Natural killer cell (primary cell): ENCODE results near the gene CLSTN2. TPM values are rescaled to one million over a fixed set of nuclear protein-coding genes. Genes with fewer than 3 reads are reported as not detected.

ENCODE experiments used
- ATAC-seq, 3 donors: fragments of 150-1000 bp in 2 of 3; fragments of 200-7000 bp in 1 of 3; cut with Tn5 transposase; 1 replicate in 1 of 3; 2 replicates in 2 of 3; pipeline ENCODE4 v1.10.0; 2021; ENCODE audit warnings: mild to moderate bottlenecking in 2 of 3, moderate library complexity in 2 of 3
- DNase-seq, 2 donors: peaks; one replicate each; pipeline versions ENCODE4 v3.0.0 to v3.0.0-alpha.2; 2013 to 2021; ENCODE audit warnings: mixed read lengths in 1 of 2
- H3K27ac ChIP-seq: one replicate; pipeline ENCODE4 v1.5.1; 2013; ENCODE audit warnings: mild to moderate bottlenecking, low read length
- H3K27me3 ChIP-seq: one replicate; pipeline ENCODE4 v1.6.1; 2013; ENCODE audit warnings: low read length; ENCODE audit not compliant: control insufficient read depth, insufficient read depth
- H3K36me3 ChIP-seq: one replicate; pipeline ENCODE4 v1.6.1; 2013; ENCODE audit warnings: low read length; ENCODE audit not compliant: control insufficient read depth, insufficient read depth
- H3K4me1 ChIP-seq: one replicate; pipeline ENCODE4 v1.6.1; 2013; ENCODE audit warnings: low read length; ENCODE audit not compliant: control insufficient read depth, insufficient read depth
- H3K4me3 ChIP-seq: one replicate; pipeline ENCODE4 v1.5.1; 2013; ENCODE audit warnings: low read length
- H3K9me3 ChIP-seq: one replicate; pipeline ENCODE4 v1.6.1; 2013; ENCODE audit warnings: low read length; ENCODE audit not compliant: control insufficient read depth, insufficient read depth
- H3K27ac Mint-ChIP-seq, 2 donors: one replicate each; pipeline ENCODE4 v1.8.0; 2022; ENCODE audit warnings: mild to moderate bottlenecking in 2 of 2, mixed read lengths in 2 of 2, moderate library complexity in 1 of 2
- H3K27me3 Mint-ChIP-seq, 2 donors: one replicate each; pipeline ENCODE4 v1.8.0; 2022; ENCODE audit warnings: low read depth in 2 of 2, mixed read lengths in 2 of 2
- H3K36me3 Mint-ChIP-seq: one replicate; pipeline ENCODE4 v1.8.0; 2022; ENCODE audit warnings: mixed read lengths
- H3K4me1 Mint-ChIP-seq, 2 donors: one replicate each; pipeline ENCODE4 v1.8.0; 2022; ENCODE audit warnings: mixed read lengths in 2 of 2
- H3K4me3 Mint-ChIP-seq: one replicate; pipeline ENCODE4 v1.8.0; 2022; ENCODE audit warnings: mild to moderate bottlenecking, moderate library complexity, mixed read lengths
- H3K9me3 Mint-ChIP-seq, 2 donors: one replicate each; pipeline ENCODE4 v1.8.0; 2022; ENCODE audit warnings: mixed read lengths in 2 of 2
- WGBS: methylation state at CpG from one replicate; pipeline ENCODE4 v1.1.7; 2013; ENCODE audit warnings: missing lambda C conversion rate; ENCODE audit not compliant: insufficient coverage; 5-methylcytosine and 5-hydroxymethylcytosine counted together
- intact Hi-C: fragments of 100-400 bp; cut with micrococcal nuclease; formaldehyde crosslinking; loops from one replicate; pipeline ENCODE4 v1.14.2; 2022
- total RNA-seq, 4 donors: library from RNA; stranded (reverse); fragments of 120-200 nt in 1 of 4; gene quantifications; one replicate each; pipeline versions ENCODE4 v1.2.3 to v1.2.4, GENCODE V29; 2013 to 2022
- TF ChIP-seq, protein P1 (sequence below): fragments of 200-600 bp; IDR thresholded peaks from one replicate; pipeline ENCODE4 v1.8.0; 2022; ENCODE audit warnings: antibody characterized with exemption

CLSTN2 gene
- total RNA-seq, 3 donors from 2014 or later (not counting 1 experiment from before 2014, with no cell fraction given), result 0.05 TPM; not detected in 2

DNA sequence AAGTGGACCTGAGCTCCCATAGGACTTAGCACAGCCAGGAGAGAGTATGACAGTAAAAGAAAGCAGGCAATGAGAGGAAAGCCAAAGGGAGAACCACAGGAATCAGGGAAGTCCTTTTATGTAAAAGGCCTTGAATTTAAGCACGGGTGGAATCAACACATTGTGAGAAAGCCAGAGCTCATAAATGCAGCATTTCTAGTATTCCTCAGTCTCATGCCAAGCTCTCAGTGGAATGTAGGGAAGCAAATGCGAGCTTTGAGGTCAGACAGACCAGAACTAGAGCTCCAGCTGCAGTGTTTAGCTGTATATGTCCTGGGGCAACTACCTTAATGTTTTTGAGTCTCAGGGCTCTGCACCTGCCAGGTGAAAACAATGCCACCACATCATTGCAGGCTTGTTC, 610.8 kb downstream of the CLSTN2 start:
- WGBS, result 70% methylated on average over 2 of the region's 2 CpGs
- H3K36me3 Mint-ChIP-seq, result no peaks in the 10 kb centered on the region

DNA sequence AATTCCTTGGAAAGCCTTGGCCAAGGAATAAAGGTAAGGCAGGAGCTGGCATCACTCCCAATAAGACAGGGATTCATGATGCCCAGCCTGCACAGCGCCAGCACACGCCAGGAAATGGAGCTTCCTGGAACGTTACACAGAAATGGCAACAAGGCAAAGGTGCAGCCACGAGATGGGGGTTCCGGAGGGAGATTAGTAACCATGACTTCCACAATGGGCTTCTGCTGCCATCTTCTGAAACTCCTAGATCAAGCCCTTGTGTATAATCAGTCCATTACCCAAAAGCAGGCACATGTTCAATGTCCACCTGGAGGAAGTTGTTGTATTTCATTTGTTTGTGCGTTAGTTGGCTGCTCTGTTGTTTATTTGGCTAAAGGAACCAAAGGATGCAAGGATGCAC, 611.7 kb downstream of the CLSTN2 start:
- TF ChIP-seq, protein P1, sequence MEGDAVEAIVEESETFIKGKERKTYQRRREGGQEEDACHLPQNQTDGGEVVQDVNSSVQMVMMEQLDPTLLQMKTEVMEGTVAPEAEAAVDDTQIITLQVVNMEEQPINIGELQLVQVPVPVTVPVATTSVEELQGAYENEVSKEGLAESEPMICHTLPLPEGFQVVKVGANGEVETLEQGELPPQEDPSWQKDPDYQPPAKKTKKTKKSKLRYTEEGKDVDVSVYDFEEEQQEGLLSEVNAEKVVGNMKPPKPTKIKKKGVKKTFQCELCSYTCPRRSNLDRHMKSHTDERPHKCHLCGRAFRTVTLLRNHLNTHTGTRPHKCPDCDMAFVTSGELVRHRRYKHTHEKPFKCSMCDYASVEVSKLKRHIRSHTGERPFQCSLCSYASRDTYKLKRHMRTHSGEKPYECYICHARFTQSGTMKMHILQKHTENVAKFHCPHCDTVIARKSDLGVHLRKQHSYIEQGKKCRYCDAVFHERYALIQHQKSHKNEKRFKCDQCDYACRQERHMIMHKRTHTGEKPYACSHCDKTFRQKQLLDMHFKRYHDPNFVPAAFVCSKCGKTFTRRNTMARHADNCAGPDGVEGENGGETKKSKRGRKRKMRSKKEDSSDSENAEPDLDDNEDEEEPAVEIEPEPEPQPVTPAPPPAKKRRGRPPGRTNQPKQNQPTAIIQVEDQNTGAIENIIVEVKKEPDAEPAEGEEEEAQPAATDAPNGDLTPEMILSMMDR, result no peak
- Histone ChIP-seq H3K36me3 (no peaks in the 10 kb centered on the region), H3K4me3 (no peak overlapping the region), H3K9me3 (no peaks in the 10 kb centered on the region), H3K27ac (no peak overlapping the region), H3K4me1 (no peaks in the 10 kb centered on the region), H3K27me3 (no peaks in the 10 kb centered on the region)
- Mint-ChIP-seq H3K9me3 (no peaks in the 10 kb centered on the region), H3K36me3 (no peaks in the 10 kb centered on the region), H3K4me1 (no peaks in the 10 kb centered on the region), H3K27me3 (no peaks in the 10 kb centered on the region), H3K4me3 (no peak overlapping the region), H3K27ac (no peak overlapping the region)
- ATAC-seq, result no peak
- 48% methylated on average over 6 of the region's 6 CpGs for WGBS
- intact Hi-C loops, result no loop called here
- DNase-seq, result no peak

More for the DNA sequence above, 610.8 kb downstream of the CLSTN2 start:
- TF ChIP-seq, protein P1, result no peak
- Mint-ChIP-seq H3K4me3 (no peak overlapping the region), H3K27ac (no peak overlapping the region), H3K4me1 (no peaks in the 10 kb centered on the region), H3K9me3 (no peaks in the 10 kb centered on the region), H3K27me3 (no peaks in the 10 kb centered on the region)
- H3K4me3 ChIP-seq, result no peak overlapping the region
- DNase-seq (no peak), ATAC-seq (no peak)
- H3K36me3 ChIP-seq, result no peaks in the 10 kb centered on the region
- H3K27ac ChIP-seq, result no peak overlapping the region
- no peaks in the 10 kb centered on the region for H3K4me1 ChIP-seq
- H3K9me3 ChIP-seq, result no peaks in the 10 kb centered on the region
- H3K27me3 ChIP-seq, result no peaks in the 10 kb centered on the region
- intact Hi-C loops, result no loop called here

DNA sequence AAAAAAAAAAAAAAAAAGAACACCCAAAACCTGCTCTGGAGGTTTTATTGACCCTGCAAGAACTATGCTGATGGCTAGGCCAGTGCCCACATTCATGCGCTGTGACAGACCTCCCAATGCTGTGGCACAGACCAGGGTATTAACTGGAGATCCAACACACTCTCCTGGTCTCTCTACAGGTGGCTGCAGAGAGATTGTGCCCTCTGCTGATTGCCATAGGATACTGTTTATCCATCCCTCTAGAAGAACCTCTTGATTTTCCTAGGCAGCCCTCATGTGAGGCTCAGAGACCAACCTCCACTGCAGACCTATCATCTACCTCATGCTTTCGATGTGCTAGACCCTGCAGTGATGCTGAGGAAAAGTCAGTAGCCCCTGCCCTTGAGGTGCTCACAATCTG, 617.4 kb downstream of the CLSTN2 start:
- Mint-ChIP-seq H3K4me1 (no peaks in the 10 kb centered on the region), H3K9me3 (no peaks in the 10 kb centered on the region), H3K36me3 (no peaks in the 10 kb centered on the region), H3K27ac (no peak overlapping the region), H3K4me3 (no peak overlapping the region), H3K27me3 (peaks cover 0 to 8% of the 10 kb centered on the region in 2 donors)
- DNase-seq (no peak), ATAC-seq (no peak)
- no peak overlapping the region for H3K27ac ChIP-seq
- no peaks in the 10 kb centered on the region for H3K9me3 ChIP-seq
- TF ChIP-seq, protein P1, result no peak
- no peaks in the 10 kb centered on the region for H3K36me3 ChIP-seq
- H3K27me3 ChIP-seq, result no peaks in the 10 kb centered on the region
- intact Hi-C loops, result no loop called here
- no peak overlapping the region for H3K4me3 ChIP-seq
- 88% methylated on average over 2 of the region's 2 CpGs for WGBS
- H3K4me1 ChIP-seq, result no peaks in the 10 kb centered on the region

DNA sequence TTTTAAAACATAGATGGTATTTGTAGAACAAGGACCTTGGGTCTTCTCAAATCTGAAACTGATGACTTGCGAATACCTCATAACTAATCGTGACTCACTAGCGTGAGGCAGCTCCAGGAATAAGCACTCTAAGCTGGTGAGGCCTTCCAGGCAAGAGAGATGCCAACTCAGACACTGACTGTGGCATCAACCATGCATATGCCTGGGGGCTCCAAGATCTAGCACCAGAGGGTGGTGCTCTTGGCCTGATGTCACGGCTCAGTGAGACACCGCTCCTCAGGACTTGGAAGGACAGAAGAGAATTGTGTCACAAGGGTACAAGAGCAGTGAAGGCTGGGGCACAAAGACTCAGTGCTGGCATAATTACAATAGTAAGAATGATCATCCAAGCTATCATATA, 617.9 kb downstream of the CLSTN2 start:
- no peak overlapping the region for H3K27ac ChIP-seq
- Mint-ChIP-seq H3K4me1 (no peaks in the 10 kb centered on the region), H3K9me3 (no peaks in the 10 kb centered on the region), H3K27me3 (peaks cover 0 to 8% of the 10 kb centered on the region in 2 donors), H3K27ac (no peak overlapping the region), H3K4me3 (no peak overlapping the region), H3K36me3 (no peaks in the 10 kb centered on the region)
- no peaks in the 10 kb centered on the region for H3K36me3 ChIP-seq
- no peaks in the 10 kb centered on the region for H3K9me3 ChIP-seq
- no peak overlapping the region for H3K4me3 ChIP-seq
- WGBS, result 90% methylated on average over 5 of the region's 5 CpGs
- DNase-seq (no peak), ATAC-seq (no peak)
- H3K4me1 ChIP-seq, result no peaks in the 10 kb centered on the region
- intact Hi-C loops, result no loop called here
- TF ChIP-seq, protein P1, result no peak
- no peaks in the 10 kb centered on the region for H3K27me3 ChIP-seq
